GM12878 (cell line): Measurements from ENCODE around the gene MTHFR. TPM values are rescaled to one million over a fixed set of nuclear protein-coding genes. Genes with fewer than 3 reads are reported as not detected.

Experiments
- MEF2A ChIP-seq: IDR thresholded peaks from 2 replicates; pipeline ENCODE4 v1.6.1; 2011; ENCODE audit warnings: low read depth, mild to moderate bottlenecking, low read length, moderate library complexity; ENCODE audit not compliant: insufficient read depth
- PAX8 ChIP-seq: fragments of 450-650 bp; IDR thresholded peaks from 2 replicates; pipeline ENCODE4 v1.6.1; 2017; ENCODE audit warnings: mild to moderate bottlenecking, moderate library complexity
- SUPT20H ChIP-seq: IDR thresholded peaks from 2 replicates; pipeline ENCODE4 v1.6.1; 2011; ENCODE audit warnings: low read depth, mild to moderate bottlenecking, low read length, moderate library complexity, borderline replicate concordance; ENCODE audit not compliant: control insufficient read depth
- polyA plus RNA-seq, 11 experiments: library from polyadenylated mRNA; depleted of rRNA in 4 of 11; unstranded in 6 of 11; stranded (reverse) in 5 of 11; fragments of >200 nt; fragmentation: Nextera tagmentation in 4 of 11; fragmentation: Illumina TruSeq in 1 of 11; extraction: Ambion mirVana in 4 of 11; extraction: Trizol in 1 of 11; gene quantifications; 1 replicate in 1 of 11; 2 replicates in 10 of 11; pipeline versions ENCODE4 v1.2.1 to v1.2.3, GENCODE V29; 2011 to 2016; ENCODE audit warnings: inconsistent platforms in 2 of 11, missing spikeins in 2 of 11, low read depth in 1 of 11
- small RNA-seq: library from RNA; depleted of rRNA; stranded (forward); fragments of <200 nt; gene quantifications from one replicate; pipeline ENCODE3, GENCODE V24; 2014
- total RNA-seq, 4 experiments: library from RNA; depleted of rRNA in 3 of 4; stranded (reverse); fragments of >200 nt in 3 of 4; fragmentation: Illumina TruSeq in 1 of 4; extraction: Trizol in 1 of 4; gene quantifications; 2 replicates each; pipeline versions ENCODE4 v1.2.1 to v1.2.3, GENCODE V29; 2013 to 2021
- TF ChIP-seq, protein P1 (sequence below): IDR thresholded peaks from 2 replicates; pipeline ENCODE4 v1.6.1; 2012; ENCODE audit warnings: improper control_type of control experiment, low read depth, low read length; ENCODE audit not compliant: insufficient replicate concordance

The MTHFR gene
- total and polyA plus RNA-seq, 10 of the 15 experiments (the other 5 are each of a cell fraction or from before 2014, with no cell fraction given) = 1.0 to 16.8 (median 9.4) TPM

DNA sequence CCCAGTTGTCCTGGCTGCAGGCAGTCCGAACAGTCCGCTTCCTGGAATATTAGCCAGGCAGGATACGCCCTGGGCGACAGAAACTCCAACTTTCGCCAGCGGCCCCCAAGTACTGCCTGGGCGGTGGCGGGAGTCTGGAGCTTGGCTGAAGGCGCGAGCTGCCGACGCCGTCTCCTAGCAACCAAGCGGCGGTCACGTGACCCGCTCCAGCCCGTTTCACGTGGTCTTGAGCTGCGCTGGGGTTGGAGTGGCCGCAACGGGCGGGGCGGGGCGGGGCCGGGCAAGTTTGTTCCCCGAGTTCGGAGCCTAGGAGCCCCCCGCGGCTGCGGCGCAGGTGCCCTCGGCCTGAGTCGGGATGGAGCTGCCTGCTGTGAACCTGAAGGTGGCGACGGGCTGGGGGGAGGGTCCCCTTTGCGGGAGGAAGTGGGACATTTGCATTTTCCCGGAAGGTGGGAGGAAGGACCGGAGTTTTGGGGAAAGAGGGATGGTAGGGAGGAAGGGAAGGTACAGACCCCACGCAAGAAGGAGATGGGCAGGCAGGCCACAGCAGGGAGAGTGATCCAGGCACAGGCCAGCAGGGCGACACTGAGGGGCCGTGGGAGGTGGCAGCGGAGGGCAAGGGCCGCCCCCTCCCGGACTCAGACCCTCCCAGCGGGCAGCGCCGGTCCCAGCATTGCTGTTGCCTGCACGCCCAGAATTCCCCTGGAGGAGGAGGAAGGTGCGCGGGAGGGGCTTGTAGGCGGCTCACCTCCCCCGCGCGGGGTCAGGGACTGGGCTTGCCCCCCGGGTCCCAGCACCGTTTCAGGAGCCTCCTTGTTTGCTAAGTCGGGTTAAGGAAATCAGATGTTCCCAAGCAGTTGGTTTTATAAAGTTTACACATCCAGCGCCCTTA lies 69.7 kb downstream of the MTHFR start, which contains the start of gene AGTRAP (continued):
- TF ChIP-seq, protein P1, sequence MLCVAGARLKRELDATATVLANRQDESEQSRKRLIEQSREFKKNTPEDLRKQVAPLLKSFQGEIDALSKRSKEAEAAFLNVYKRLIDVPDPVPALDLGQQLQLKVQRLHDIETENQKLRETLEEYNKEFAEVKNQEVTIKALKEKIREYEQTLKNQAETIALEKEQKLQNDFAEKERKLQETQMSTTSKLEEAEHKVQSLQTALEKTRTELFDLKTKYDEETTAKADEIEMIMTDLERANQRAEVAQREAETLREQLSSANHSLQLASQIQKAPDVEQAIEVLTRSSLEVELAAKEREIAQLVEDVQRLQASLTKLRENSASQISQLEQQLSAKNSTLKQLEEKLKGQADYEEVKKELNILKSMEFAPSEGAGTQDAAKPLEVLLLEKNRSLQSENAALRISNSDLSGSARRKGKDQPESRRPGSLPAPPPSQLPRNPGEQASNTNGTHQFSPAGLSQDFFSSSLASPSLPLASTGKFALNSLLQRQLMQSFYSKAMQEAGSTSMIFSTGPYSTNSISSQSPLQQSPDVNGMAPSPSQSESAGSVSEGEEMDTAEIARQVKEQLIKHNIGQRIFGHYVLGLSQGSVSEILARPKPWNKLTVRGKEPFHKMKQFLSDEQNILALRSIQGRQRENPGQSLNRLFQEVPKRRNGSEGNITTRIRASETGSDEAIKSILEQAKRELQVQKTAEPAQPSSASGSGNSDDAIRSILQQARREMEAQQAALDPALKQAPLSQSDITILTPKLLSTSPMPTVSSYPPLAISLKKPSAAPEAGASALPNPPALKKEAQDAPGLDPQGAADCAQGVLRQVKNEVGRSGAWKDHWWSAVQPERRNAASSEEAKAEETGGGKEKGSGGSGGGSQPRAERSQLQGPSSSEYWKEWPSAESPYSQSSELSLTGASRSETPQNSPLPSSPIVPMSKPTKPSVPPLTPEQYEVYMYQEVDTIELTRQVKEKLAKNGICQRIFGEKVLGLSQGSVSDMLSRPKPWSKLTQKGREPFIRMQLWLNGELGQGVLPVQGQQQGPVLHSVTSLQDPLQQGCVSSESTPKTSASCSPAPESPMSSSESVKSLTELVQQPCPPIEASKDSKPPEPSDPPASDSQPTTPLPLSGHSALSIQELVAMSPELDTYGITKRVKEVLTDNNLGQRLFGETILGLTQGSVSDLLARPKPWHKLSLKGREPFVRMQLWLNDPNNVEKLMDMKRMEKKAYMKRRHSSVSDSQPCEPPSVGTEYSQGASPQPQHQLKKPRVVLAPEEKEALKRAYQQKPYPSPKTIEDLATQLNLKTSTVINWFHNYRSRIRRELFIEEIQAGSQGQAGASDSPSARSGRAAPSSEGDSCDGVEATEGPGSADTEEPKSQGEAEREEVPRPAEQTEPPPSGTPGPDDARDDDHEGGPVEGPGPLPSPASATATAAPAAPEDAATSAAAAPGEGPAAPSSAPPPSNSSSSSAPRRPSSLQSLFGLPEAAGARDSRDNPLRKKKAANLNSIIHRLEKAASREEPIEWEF = no peak
- TF ChIP-seq PAX8 (no peak), MEF2A (no peak), SUPT20H (no peak)
- TF ChIP-seq, all 136 proteins: peak for 43

Small RNA genes within 50 kb of the gene (small RNA-seq; reads per million reads assigned to genes)
- gene RF02156 (not detected), gene RF02157 (not detected), gene RF02158 (not detected)

Other genes starting within 250 kb of the MTHFR start
Only the 7 nearest of the 14 such genes appear.
- not detected in 2 replicates for gene DRAXIN, start 114.3 kb downstream of the MTHFR start, total RNA-seq (2014; rRNA removed)
- gene DRAXIN, start 114.3 kb downstream of the MTHFR start, total RNA-seq (2014; rRNA removed; fragmentation: Illumina TruSeq; extraction: Trizol) = 0.04 and 0.05 TPM in 2 replicates
- 0.05 TPM in 1 of 2 replicates, not detected in the other for gene DRAXIN, start 114.3 kb downstream of the MTHFR start, total RNA-seq (2021)
- 0.01 TPM in 2 replicates for gene DRAXIN, start 114.3 kb downstream of the MTHFR start, polyA plus RNA-seq (2011; rRNA removed)
- gene DRAXIN, start 114.3 kb downstream of the MTHFR start, polyA plus RNA-seq (2014; fragmentation: Illumina TruSeq; extraction: Trizol) = not detected in 2 replicates
- gene DRAXIN, start 114.3 kb downstream of the MTHFR start, polyA plus RNA-seq (2014; fragmentation: Nextera tagmentation; extraction: Ambion mirVana) = under 1 TPM in 1 of 2 experiments, not detected in 1; 0.02 TPM
- gene DRAXIN, start 114.3 kb downstream of the MTHFR start, polyA plus RNA-seq (2014; rRNA removed) = 0.01 TPM in 2 replicates
- under 1 TPM; 0.03 to 0.04 TPM for gene DRAXIN, start 114.3 kb downstream of the MTHFR start, polyA plus RNA-seq (2016; fragmentation: Nextera tagmentation; extraction: Ambion mirVana)
- 12.8 and 16.1 TPM in 2 replicates for gene AGTRAP, start 69.8 kb downstream of the MTHFR start, total RNA-seq (2014; rRNA removed)
- 5.8 and 7.9 TPM in 2 replicates for gene AGTRAP, start 69.8 kb downstream of the MTHFR start, total RNA-seq (2014; rRNA removed; fragmentation: Illumina TruSeq; extraction: Trizol)
- 10.0 and 12.7 TPM in 2 replicates for gene AGTRAP, start 69.8 kb downstream of the MTHFR start, total RNA-seq (2021)
- 3.5 and 7.7 TPM in 2 replicates for gene AGTRAP, start 69.8 kb downstream of the MTHFR start, polyA plus RNA-seq (2011; rRNA removed)
- gene AGTRAP, start 69.8 kb downstream of the MTHFR start, polyA plus RNA-seq (2014; fragmentation: Illumina TruSeq; extraction: Trizol) = 2.3 and 7.0 TPM in 2 replicates
- gene AGTRAP, start 69.8 kb downstream of the MTHFR start, polyA plus RNA-seq (2014; fragmentation: Nextera tagmentation; extraction: Ambion mirVana) = 1 to 10 TPM; 3.0 to 4.1 TPM
- gene AGTRAP, start 69.8 kb downstream of the MTHFR start, polyA plus RNA-seq (2014; rRNA removed) = 14.6 and 16.3 TPM in 2 replicates
- 10 to 100 TPM; 14.5 to 17.4 TPM for gene AGTRAP, start 69.8 kb downstream of the MTHFR start, polyA plus RNA-seq (2016; fragmentation: Nextera tagmentation; extraction: Ambion mirVana)
- gene C1orf167, start 43.8 kb downstream of the MTHFR start, total RNA-seq (2014; rRNA removed) = 0.17 TPM in 1 of 2 replicates, not detected in the other
- not detected in 2 replicates for gene C1orf167, start 43.8 kb downstream of the MTHFR start, total RNA-seq (2014; rRNA removed; fragmentation: Illumina TruSeq; extraction: Trizol)
- 0.31 TPM in 1 of 2 replicates, not detected in the other for gene C1orf167, start 43.8 kb downstream of the MTHFR start, total RNA-seq (2021)
- gene C1orf167, start 43.8 kb downstream of the MTHFR start, polyA plus RNA-seq (2011; rRNA removed) = not detected in 2 replicates
- not detected in 2 replicates for gene C1orf167, start 43.8 kb downstream of the MTHFR start, polyA plus RNA-seq (2014; fragmentation: Illumina TruSeq; extraction: Trizol)
- not detected for gene C1orf167, start 43.8 kb downstream of the MTHFR start, polyA plus RNA-seq (2014; fragmentation: Nextera tagmentation; extraction: Ambion mirVana)
- not detected in 2 replicates for gene C1orf167, start 43.8 kb downstream of the MTHFR start, polyA plus RNA-seq (2014; rRNA removed)
- gene C1orf167, start 43.8 kb downstream of the MTHFR start, polyA plus RNA-seq (2016; fragmentation: Nextera tagmentation; extraction: Ambion mirVana) = not detected
- gene CLCN6, start 227 bp upstream of the MTHFR start, total RNA-seq (2014; rRNA removed) = 9.3 and 9.9 TPM in 2 replicates
- gene CLCN6, start 227 bp upstream of the MTHFR start, total RNA-seq (2014; rRNA removed; fragmentation: Illumina TruSeq; extraction: Trizol) = 8.0 and 9.0 TPM in 2 replicates
- gene CLCN6, start 227 bp upstream of the MTHFR start, total RNA-seq (2021) = 18.3 and 20.8 TPM in 2 replicates
- 10.0 and 12.0 TPM in 2 replicates for gene CLCN6, start 227 bp upstream of the MTHFR start, polyA plus RNA-seq (2011; rRNA removed)
- gene CLCN6, start 227 bp upstream of the MTHFR start, polyA plus RNA-seq (2014; fragmentation: Illumina TruSeq; extraction: Trizol) = 16.5 TPM in 2 replicates
- 1 to 10 TPM; 2.2 to 2.4 TPM for gene CLCN6, start 227 bp upstream of the MTHFR start, polyA plus RNA-seq (2014; fragmentation: Nextera tagmentation; extraction: Ambion mirVana)
- gene CLCN6, start 227 bp upstream of the MTHFR start, polyA plus RNA-seq (2014; rRNA removed) = 19.7 and 20.9 TPM in 2 replicates
- gene CLCN6, start 227 bp upstream of the MTHFR start, polyA plus RNA-seq (2016; fragmentation: Nextera tagmentation; extraction: Ambion mirVana) = 10 to 100 TPM in 1 of 2 experiments, 1 to 10 TPM in 1; 9.5 to 10.5 TPM
- not detected in 2 replicates for gene NPPA, start 41.8 kb upstream of the MTHFR start, total RNA-seq (2014; rRNA removed)
- not detected in 2 replicates for gene NPPA, start 41.8 kb upstream of the MTHFR start, total RNA-seq (2014; rRNA removed; fragmentation: Illumina TruSeq; extraction: Trizol)
- gene NPPA, start 41.8 kb upstream of the MTHFR start, total RNA-seq (2021) = not detected in 2 replicates
- gene NPPA, start 41.8 kb upstream of the MTHFR start, polyA plus RNA-seq (2011; rRNA removed) = not detected in 2 replicates
- not detected in 2 replicates for gene NPPA, start 41.8 kb upstream of the MTHFR start, polyA plus RNA-seq (2014; fragmentation: Illumina TruSeq; extraction: Trizol)
- not detected for gene NPPA, start 41.8 kb upstream of the MTHFR start, polyA plus RNA-seq (2014; fragmentation: Nextera tagmentation; extraction: Ambion mirVana)
- not detected in 2 replicates for gene NPPA, start 41.8 kb upstream of the MTHFR start, polyA plus RNA-seq (2014; rRNA removed)
- under 1 TPM; 0.31 to 0.39 TPM for gene NPPA, start 41.8 kb upstream of the MTHFR start, polyA plus RNA-seq (2016; fragmentation: Nextera tagmentation; extraction: Ambion mirVana)
- not detected in 2 replicates for gene NPPB, start 53.0 kb upstream of the MTHFR start, total RNA-seq (2014; rRNA removed)
- gene NPPB, start 53.0 kb upstream of the MTHFR start, total RNA-seq (2014; rRNA removed; fragmentation: Illumina TruSeq; extraction: Trizol) = not detected in 2 replicates
- not detected in 2 replicates for gene NPPB, start 53.0 kb upstream of the MTHFR start, total RNA-seq (2021)
- gene NPPB, start 53.0 kb upstream of the MTHFR start, polyA plus RNA-seq (2011; rRNA removed) = not detected in 2 replicates
- not detected in 2 replicates for gene NPPB, start 53.0 kb upstream of the MTHFR start, polyA plus RNA-seq (2014; fragmentation: Illumina TruSeq; extraction: Trizol)
- gene NPPB, start 53.0 kb upstream of the MTHFR start, polyA plus RNA-seq (2014; fragmentation: Nextera tagmentation; extraction: Ambion mirVana) = not detected
- gene NPPB, start 53.0 kb upstream of the MTHFR start, polyA plus RNA-seq (2014; rRNA removed) = not detected in 2 replicates
- not detected for gene NPPB, start 53.0 kb upstream of the MTHFR start, polyA plus RNA-seq (2016; fragmentation: Nextera tagmentation; extraction: Ambion mirVana)
- 40.4 and 46.5 TPM in 2 replicates for gene KIAA2013, start 120.5 kb upstream of the MTHFR start, total RNA-seq (2014; rRNA removed)
- gene KIAA2013, start 120.5 kb upstream of the MTHFR start, total RNA-seq (2014; rRNA removed; fragmentation: Illumina TruSeq; extraction: Trizol) = 12.8 and 15.3 TPM in 2 replicates
- 42.4 and 43.2 TPM in 2 replicates for gene KIAA2013, start 120.5 kb upstream of the MTHFR start, total RNA-seq (2021)
- 22.3 and 36.7 TPM in 2 replicates for gene KIAA2013, start 120.5 kb upstream of the MTHFR start, polyA plus RNA-seq (2011; rRNA removed)
- gene KIAA2013, start 120.5 kb upstream of the MTHFR start, polyA plus RNA-seq (2014; fragmentation: Illumina TruSeq; extraction: Trizol) = 4.3 and 13.1 TPM in 2 replicates
- gene KIAA2013, start 120.5 kb upstream of the MTHFR start, polyA plus RNA-seq (2014; fragmentation: Nextera tagmentation; extraction: Ambion mirVana) = 1 to 10 TPM; 1.9 to 5.0 TPM
- gene KIAA2013, start 120.5 kb upstream of the MTHFR start, polyA plus RNA-seq (2014; rRNA removed) = 44.9 and 46.5 TPM in 2 replicates
- 1 to 10 TPM; 5.3 to 6.6 TPM for gene KIAA2013, start 120.5 kb upstream of the MTHFR start, polyA plus RNA-seq (2016; fragmentation: Nextera tagmentation; extraction: Ambion mirVana)